Kidney (tissue), 14 donors: ENCODE data around the gene ARRDC3. TPM values are rescaled to one million over a fixed set of nuclear protein-coding genes. Genes with fewer than 3 reads are reported as not detected.
"Not testable (repeated sequence)": the region's sequence is repeated elsewhere in the genome, so short reads cannot be mapped to it uniquely, and the experiment has no call there.

Experiments
- DNase-seq, 5 donors: peaks; one replicate each; pipeline ENCODE4 v3.0.0-alpha.2; 2013 to 2020
- FAIRE-seq: peaks from 2 replicates; lab custom pipeline; 2012; peaks lifted over from hg19 to GRCh38; lab: Jason Lieb, UNC
- H3K27ac ChIP-seq, 2 donors: one replicate each; pipeline ENCODE4 v1.7.0; 2013; ENCODE audit warnings: low read depth in 2 of 2, low read length in 2 of 2, inconsistent platforms in 1 of 2
- H3K27me3 ChIP-seq: one replicate; pipeline ENCODE4 v1.7.1; 2013; ENCODE audit warnings: low read length, inconsistent platforms; ENCODE audit not compliant: control insufficient read depth, insufficient read depth
- H3K36me3 ChIP-seq, 3 donors: one replicate each; pipeline versions ENCODE4 v1.7.0 to v1.7.1; 2013; ENCODE audit warnings: low read length in 3 of 3, control low read depth in 1 of 3, inconsistent platforms in 1 of 3; ENCODE audit not compliant: insufficient read depth in 3 of 3, control insufficient read depth in 2 of 3
- H3K4me1 ChIP-seq, 3 donors: one replicate each; pipeline versions ENCODE4 v1.7.0 to v1.7.1; 2013; ENCODE audit warnings: low read length in 3 of 3, inconsistent platforms in 1 of 3, low read depth in 1 of 3; ENCODE audit not compliant: control insufficient read depth in 2 of 3, insufficient read depth in 2 of 3
- H3K4me3 ChIP-seq, 3 donors: one replicate each; pipeline versions ENCODE4 v1.7.0 to v1.8.1; 2013; ENCODE audit warnings: low read length in 3 of 3, control low read depth in 1 of 3, inconsistent platforms in 1 of 3
- H3K9ac ChIP-seq, 3 donors: one replicate each; pipeline versions ENCODE4 v1.7.0 to v1.7.1; 2013; ENCODE audit warnings: low read length in 3 of 3, control low read depth in 1 of 3, inconsistent platforms in 1 of 3
- H3K9me3 ChIP-seq, 3 donors: one replicate each; pipeline versions ENCODE4 v1.7.0 to v1.7.1; 2013; ENCODE audit warnings: low read length in 3 of 3, control low read depth in 1 of 3, inconsistent platforms in 1 of 3; ENCODE audit not compliant: control insufficient read depth in 2 of 3, insufficient read depth in 1 of 3
- CTCF ChIP-seq: IDR thresholded peaks from 3 replicates; pipeline ENCODE4 v1.5.1; 2012; ENCODE audit warnings: mild to moderate bottlenecking, moderate library complexity, borderline replicate concordance; ENCODE audit not compliant: insufficient read depth; ENCODE audit errors: extremely low read depth
- intact Hi-C: fragments of 100-400 bp; cut with DNase I; formaldehyde crosslinking; loops from one replicate; pipeline ENCODE4 v1.11.1; 2022
- polyA plus RNA-seq: library from polyadenylated mRNA; stranded (reverse); fragments of 350-450 nt; fragmentation: Illumina TruSeq; extraction: RNeasy Lipid Tissue Mini Kit (QIAGEN cat#74804); gene quantifications from one replicate; pipeline ENCODE4 v1.2.3, GENCODE V29; 2014; ENCODE audit warnings: low read depth, low replicate concordance; ENCODE audit not compliant: insufficient read depth
- total RNA-seq: library from RNA; stranded (reverse); fragmentation: NEBNext Ultra II Directional; extraction: Animal tissue kit (Norgen Biotek cat#: 25700); gene quantifications from one replicate; pipeline ENCODE4 v1.2.1, GENCODE V29; 2021
- donor health status: control.
- donor health status: control.
- donor health status: control.
- donor health status: control.
- donor health status: control.
- donor health status: DM: yes; HTN: yes; CAD: no.
- donor health status: Normal renal cell carcinoma (clear cell type).

Gene ARRDC3
- total and polyA plus RNA-seq, 2 donors from 2014 or later, result 18.4 to 124 TPM

GRCh38 chr5:91390268-91390667, 7.2 kb upstream of the ARRDC3 start:
- Histone ChIP-seq H3K9ac (no peak overlapping the region), H3K27ac (no peak overlapping the region), H3K27me3 (no peaks in the 10 kb centered on the region), H3K4me1 (no peaks in the 10 kb centered on the region), H3K4me3 (no peak overlapping the region), H3K36me3 (no peaks in the 10 kb centered on the region), H3K9me3 (no peaks in the 10 kb centered on the region)
- DNase-seq (no peak), FAIRE-seq (no peak)
- TF ChIP-seq CTCF, result no peak
- intact Hi-C loops, result no loop called here

- H3K36me3 ChIP-seq, H3K4me3 ChIP-seq, H3K27me3 ChIP-seq, FAIRE-seq, H3K4me1 ChIP-seq, H3K9me3 ChIP-seq, DNase-seq, H3K27ac ChIP-seq, H3K9ac ChIP-seq: not testable (repeated sequence)
- intact Hi-C loops, result loop anchor here (10.0 kb wide), 2 partner anchors 285 to 455 kb away; no protein-coding TSS in a partner anchor
Measured at GRCh38 chr5:91389555-91389954, 6.4 kb upstream of the ARRDC3 start.

GRCh38 chr5:91388362-91388761, 5.2 kb upstream of the ARRDC3 start:
- DNase-seq (no peak), FAIRE-seq (no peak)
- TF ChIP-seq CTCF, result no peak
- H3K9ac ChIP-seq, result no peak overlapping the region
- H3K27me3 ChIP-seq, result no peaks in the 10 kb centered on the region
- H3K36me3 ChIP-seq, result no peaks in the 10 kb centered on the region
- intact Hi-C loops, result loop anchor here (10.0 kb wide), 2 partner anchors 284 to 454 kb away; no protein-coding TSS in a partner anchor
- no peak overlapping the region for H3K4me3 ChIP-seq
- H3K27ac ChIP-seq, result no peak overlapping the region
- no peaks in the 10 kb centered on the region for H3K9me3 ChIP-seq
- no peaks in the 10 kb centered on the region for H3K4me1 ChIP-seq

GRCh38 chr5:91386120-91386519, 3.0 kb upstream of the ARRDC3 start:
- TF ChIP-seq CTCF, result no peak
- intact Hi-C loops, result loop anchor here (10.0 kb wide), 2 partner anchors 281 to 451 kb away; no protein-coding TSS in a partner anchor
- no peak overlapping the region for H3K9ac ChIP-seq
- H3K27me3 ChIP-seq, result no peaks in the 10 kb centered on the region
- FAIRE-seq, result no peak
- H3K27ac ChIP-seq, result no peak overlapping the region
- H3K36me3 ChIP-seq, result no peaks in the 10 kb centered on the region
- no peak overlapping the region for H3K4me3 ChIP-seq
- DNase-seq, result no peak
- H3K4me1 ChIP-seq, result no peaks in the 10 kb centered on the region
- no peaks in the 10 kb centered on the region for H3K9me3 ChIP-seq

GRCh38 chr5:91385596-91385995, 2.5 kb upstream of the ARRDC3 start:
- not testable (repeated sequence) for H3K4me1 ChIP-seq, H3K27ac ChIP-seq, H3K36me3 ChIP-seq, DNase-seq, H3K9me3 ChIP-seq, H3K27me3 ChIP-seq, H3K9ac ChIP-seq, FAIRE-seq, H3K4me3 ChIP-seq
- intact Hi-C loops, result loop anchor here (10.0 kb wide), 2 partner anchors 281 to 451 kb away; no protein-coding TSS in a partner anchor
